Stimulated activated CD4-positive, alpha-beta T cell treated with anti-CD3 and anti-CD28 coated beads, Interleukin-15, amount 100 ng/mL, for 1 hour (primary cell): ENCODE results near the gene AGR2.

Experiments
- DNase-seq, 2 donors: peaks; one replicate each; pipeline ENCODE4 v3.0.0-alpha.2; 2020; ENCODE audit warnings: low read depth in 1 of 2, low spot score in 1 of 2

Gene AGR2

GRCh38 chr7:16813232-16813616, 8.4 kb upstream of the AGR2 start:
- no peak for DNase-seq

GRCh38 chr7:16812542-16813231, 7.9 kb upstream of the AGR2 start:
- DNase-seq = no peak

DNA sequence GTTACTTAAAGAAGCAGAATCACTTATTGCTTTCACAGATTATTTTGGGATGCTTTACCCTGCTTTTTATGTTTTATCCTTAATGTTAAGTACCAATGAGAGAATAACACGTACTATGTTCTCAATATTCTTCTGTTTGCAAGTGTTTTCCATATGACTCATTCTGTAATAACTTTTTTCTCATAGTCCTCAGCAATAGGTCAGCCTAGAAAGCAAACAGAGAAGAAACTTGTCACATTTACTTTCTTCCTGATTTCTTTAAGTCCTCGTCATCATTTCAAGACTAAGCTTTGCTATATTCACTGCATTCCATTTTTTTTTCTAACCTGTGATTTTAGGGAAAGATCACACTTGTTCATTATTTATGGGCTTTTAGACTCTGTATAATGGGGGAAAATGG, 6.8 kb upstream of the AGR2 start:
- DNase-seq = no peak

GRCh38 chr7:16810573-16810972, 5.8 kb upstream of the AGR2 start:
- DNase-seq = no peak

DNA sequence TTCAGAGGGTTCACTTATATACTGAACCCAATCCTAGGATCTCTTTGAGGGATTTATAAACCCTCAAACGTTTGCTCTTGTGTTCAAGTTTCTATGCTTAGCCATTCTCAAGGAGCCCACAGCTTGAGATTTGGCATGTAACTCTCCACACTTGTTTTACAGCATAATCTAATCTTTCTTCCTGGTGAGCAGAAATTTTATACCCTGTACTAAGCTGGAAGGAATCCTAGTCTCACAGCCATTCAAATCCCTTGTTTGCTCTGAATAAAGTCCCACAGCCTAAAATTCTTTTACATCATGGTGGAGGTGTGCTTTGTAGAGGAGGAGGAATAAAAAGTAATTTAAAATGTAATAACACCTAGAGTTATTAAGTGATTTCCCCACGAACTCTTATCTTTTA, 5.3 kb upstream of the AGR2 start:
- DNase-seq = no peak

GRCh38 chr7:16805441-16805840, 642 bp upstream of the AGR2 start:
- no peak for DNase-seq

DNA sequence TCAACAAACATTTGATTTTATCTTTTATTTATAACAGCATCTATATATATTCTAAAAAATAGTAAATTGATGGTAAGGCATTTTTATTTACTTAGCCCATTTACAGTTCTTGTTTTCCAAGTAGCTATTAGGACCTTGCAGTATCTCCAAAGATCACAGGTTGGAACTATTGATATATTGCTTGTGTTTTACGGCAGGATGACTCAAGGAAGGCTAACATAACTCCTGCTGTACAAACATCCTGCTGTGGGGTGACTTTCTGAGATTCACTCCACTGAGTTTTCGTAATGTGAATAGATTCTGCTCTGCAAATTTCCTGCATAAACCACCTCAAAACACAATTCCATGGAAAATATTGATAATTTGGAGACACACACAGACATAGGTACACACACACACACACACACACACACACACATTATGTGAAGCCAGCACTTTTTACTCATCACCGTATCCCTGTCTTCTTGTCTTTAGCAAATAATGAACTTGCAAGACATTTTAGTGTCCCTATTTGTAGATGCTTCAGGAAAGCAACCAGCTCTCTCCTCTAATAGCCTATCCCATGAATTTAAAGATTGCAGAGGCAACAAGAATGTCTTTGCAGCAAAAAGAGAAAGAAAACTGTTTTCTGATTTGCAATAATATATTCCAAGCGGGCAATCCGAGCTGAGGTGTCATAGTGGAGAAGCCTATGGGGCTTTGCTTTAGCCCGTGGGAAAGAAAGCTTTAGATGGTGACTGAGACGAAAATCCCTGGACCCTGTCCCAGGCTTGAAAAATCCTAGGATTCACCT, 722 bp downstream of the AGR2 start:
- no peak for DNase-seq

DNA sequence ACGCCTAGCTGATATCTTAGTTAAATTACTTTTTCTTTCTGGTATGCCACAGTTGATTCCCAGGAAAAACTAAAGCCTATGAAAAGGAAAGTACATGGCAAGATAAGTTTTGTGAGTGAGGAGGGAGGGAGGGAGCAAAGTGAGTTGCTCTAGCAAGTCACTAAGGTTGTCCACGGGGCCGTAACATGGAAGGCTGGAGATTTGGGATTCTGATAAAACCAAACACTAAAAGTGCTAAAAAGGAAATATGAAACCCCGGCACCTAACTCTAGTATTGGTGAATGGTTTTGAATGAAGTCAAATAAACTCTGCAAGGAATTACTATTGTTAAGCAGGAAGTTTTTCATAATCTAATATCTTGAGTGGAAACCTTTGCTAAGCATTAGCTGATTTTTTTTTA, 1.7 kb downstream of the AGR2 start:
- DNase-seq = no peak

- DNase-seq = no peak
These were observed 3.2 kb downstream of the AGR2 start for GRCh38 chr7:16801579-16801978.

DNA sequence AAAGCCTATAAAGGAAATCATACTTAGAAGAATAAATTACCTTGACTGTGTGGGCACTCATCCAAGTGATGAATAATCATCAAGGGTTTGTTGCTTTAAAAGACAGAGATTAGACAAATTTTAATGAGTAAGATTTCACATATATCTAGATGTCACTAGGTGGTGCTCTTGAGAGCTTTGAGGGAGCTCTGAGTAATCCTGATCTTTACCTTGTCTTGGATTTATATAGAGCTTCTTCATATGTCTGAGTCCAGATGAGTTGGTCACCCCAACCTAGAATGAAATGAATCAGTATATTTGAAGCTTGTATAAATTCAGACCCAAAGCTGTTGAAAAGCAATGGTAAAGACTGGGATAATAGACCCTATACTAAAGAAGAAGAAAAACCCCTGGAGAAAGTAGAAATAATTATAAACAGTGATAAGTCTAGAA, 3.7 kb downstream of the AGR2 start:
- no peak for DNase-seq

DNA sequence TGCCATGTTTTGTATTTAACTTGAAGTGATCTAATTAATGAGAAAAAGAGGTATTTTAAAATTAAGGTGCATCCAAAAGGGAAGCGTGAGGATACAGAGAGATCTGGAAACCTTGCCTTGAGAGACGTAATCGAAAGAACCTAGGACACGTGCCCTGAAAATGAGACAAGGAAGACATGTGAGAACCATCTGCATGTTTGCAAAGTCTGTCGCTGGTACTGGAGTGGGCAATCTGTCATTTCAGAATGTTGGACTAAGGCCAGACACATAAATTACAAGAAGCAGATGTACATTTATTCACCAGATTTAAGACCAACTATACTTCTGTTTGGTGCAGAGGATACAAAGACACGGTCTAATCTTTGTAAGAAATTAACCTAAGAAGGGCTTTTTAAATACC, 9.2 kb downstream of the AGR2 start:
- no peak for DNase-seq

DNA sequence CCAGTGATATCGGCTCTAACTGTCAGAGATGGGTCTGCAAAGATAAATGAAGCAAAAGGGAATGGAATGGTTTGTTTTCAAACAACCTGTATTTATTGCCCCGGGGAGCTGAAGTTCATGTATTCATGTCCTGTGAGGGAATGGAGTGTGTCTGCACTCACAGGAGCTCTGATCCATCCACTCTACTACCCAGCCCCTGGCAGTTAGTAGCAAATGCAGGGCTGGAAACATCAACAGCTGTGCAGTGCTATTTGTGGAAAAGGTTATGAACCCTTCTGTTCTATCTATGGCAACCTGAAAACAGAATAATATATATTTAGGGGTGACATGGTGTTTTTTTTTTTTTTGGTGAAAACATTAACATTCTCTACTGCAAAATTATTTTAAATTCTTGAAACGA, 9.8 kb downstream of the AGR2 start:
- no peak for DNase-seq

DNA sequence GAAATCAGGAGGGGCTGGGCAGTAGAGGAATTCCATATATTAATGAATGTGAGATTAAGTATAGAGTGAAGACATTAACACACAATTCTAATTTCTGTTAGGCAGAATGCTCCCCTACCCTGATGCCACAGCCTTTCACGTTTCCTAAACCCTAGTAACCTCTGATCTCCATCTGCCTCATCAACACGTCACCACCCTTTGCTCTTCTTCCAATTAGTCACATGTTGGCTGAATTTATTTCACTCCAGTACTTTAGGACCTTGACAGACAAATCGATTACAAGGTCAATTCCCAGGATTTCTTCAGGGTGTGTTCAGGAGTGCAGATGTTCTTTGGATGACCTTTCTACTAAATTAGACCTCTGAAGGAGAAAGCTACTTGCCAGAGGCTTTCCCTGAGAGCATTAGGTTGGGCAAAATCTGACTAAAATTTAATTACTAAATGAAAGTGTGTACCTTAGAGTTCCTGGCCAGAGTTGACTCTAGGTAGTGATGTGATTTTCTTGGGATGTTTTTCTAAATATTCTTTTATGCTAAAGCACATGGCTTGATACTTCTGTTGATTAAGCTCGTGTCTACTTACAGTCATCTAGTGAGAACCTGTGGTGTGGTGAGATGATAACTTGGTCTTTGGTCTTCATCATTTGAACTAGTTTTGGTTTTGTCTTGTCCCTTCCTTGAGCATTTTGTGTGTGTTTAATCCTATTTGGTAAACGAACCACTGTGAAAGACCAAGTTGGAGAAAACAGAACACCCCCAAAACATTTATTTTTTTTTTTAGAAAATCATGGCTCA, 12.7 kb downstream of the AGR2 start:
- DNase-seq = no peak

DNA sequence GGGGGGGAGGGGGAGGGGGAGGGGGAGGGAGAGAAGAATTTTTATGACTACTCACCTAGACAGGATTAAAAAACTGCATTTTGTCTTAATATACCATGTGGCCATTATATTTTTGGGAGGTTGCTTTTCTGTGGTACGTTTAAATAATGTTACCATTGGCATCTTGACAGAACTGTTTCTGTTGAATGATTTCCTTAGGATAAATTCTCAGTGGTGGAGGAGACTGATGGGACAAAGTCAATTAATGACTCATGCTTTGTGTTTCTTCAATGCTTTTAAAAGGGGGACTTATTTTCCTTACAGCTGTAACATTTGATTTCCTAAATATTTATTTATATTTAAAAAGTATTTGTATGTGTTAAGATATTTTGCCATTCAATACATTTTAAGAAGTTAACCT, 13.7 kb downstream of the AGR2 start:
- DNase-seq = no peak

- no peak for DNase-seq
These were observed 17.7 kb downstream of the AGR2 start for GRCh38 chr7:16787127-16787526.

DNA sequence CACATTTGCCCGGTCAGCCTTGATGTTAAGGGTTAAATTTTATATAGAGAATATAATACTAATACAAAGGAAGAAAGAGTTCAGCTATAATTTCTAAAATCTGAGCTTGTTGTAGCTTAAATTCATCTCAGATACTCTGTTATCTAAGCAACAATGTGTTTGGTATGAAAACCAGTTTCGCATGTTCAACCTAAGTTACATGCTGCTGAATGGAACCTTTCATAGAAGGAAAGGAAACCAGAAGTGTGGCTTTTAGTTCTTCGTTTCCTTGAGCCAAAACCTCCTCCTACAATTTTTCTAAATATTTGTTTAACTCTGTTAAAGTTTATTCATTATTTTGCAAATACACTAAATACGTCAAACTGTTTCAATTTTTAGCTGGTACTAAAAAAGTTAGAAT, 18.5 kb downstream of the AGR2 start:
- DNase-seq = no peak

DNA sequence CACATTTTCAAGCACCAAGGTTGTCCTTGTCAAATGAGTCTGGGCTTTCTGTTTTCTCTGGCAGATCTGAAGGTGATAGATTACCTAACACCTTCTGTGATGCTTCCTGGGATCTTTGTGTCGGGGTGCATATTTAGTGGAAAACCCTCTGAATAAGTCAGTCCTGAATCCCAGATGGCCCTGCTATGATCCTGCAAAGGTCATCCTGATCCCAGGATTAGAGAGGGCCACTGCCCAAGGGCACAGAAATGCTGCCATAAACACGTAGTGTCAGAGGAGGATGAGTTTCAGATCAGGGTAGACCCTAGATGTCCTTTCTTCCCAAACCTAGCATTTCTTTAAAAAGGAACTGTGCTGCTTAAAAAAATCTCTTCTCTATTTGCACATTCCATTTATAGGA, 19.0 kb downstream of the AGR2 start:
- DNase-seq = no peak

- DNase-seq = no peak
These were observed 19.5 kb downstream of the AGR2 start for GRCh38 chr7:16785321-16785720.

DNA sequence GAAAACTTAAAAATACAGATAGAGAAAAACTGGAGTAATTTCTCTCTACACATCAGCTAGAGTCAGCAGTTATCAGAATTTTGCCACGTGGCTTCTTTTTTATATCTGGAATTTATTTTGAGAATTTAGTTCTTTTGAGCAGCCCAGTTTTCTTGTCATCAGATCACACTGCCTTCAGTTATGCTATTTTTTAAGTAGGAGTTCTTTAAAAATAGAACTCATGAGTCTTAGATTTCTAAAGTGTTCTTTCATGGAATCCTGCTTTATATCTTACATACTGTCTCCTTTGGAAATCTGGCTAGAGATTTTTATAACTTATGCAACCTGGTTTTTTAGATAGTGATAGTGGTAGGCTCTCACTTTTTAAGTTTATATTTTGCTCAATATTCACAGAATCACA, 24.2 kb downstream of the AGR2 start:
- no peak for DNase-seq

DNA sequence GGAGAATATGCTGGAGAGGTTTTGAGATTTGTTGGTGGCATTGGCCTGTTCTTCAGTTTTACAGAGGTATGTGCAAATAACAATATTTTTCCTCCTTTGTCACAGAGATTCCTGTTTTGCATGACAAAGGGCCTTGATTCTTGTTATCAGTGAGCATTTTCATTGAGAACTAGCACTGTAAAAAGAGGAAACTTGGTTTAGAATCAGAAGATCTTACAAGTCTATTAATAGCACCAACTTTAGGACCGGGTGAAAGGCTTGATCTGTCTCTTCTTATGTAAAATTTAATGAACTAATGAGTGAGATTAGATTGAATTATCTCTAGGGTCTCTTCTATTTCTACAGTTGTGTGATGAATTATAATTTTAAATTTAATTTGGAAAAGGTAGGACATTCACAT, 25.7 kb downstream of the AGR2 start:
- DNase-seq = no peak

- no peak for DNase-seq
These were observed 26.3 kb downstream of the AGR2 start for GRCh38 chr7:16778476-16778875.

DNA sequence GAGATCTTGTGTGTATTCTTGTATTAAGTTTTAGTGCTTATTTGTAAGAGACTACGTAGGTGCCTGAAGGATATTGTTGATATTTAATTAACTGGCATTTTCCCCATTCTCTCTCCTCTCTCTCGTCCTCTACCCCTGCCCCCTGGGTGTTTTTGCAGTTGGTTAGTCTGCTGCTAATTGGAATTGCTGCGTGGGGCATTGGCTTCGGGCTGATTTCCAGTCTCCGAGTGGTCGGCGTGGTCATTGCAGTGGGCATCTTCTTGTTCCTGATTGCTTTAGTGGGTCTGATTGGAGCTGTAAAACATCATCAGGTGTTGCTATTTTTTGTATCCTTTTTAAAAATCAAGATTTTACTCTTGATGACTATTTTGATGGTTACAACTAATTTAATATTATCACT, 28.7 kb downstream of the AGR2 start:
- no peak for DNase-seq
